Tibial nerve (tissue), 4 donors: ENCODE results near the gene FOXF1. TPM values are rescaled to one million over a fixed set of nuclear protein-coding genes. Genes with fewer than 3 reads are reported as not detected.

ENCODE experiments used
- DNase-seq, 2 donors: peaks; one replicate each; pipeline ENCODE4 v3.0.0-alpha.2; 2019; ENCODE audit warnings: low spot score in 2 of 2
- H3K27ac ChIP-seq, 4 donors: fragments of 200-600 bp; sonication (generic) in 3 of 4; one replicate each; pipeline ENCODE4 v1.5.1; 2017 to 2019; ENCODE audit warnings: mild to moderate bottlenecking in 1 of 4
- H3K27me3 ChIP-seq, 2 donors: fragments of 200-600 bp; sonication (generic) in 1 of 2; one replicate each; pipeline versions ENCODE4 v1.5.1 to v1.6.0; 2017 to 2019
- H3K36me3 ChIP-seq, 3 donors: fragments of 200-600 bp; sonication (generic); one replicate each; pipeline ENCODE4 v1.5.1; 2018 to 2019
- H3K4me1 ChIP-seq, 4 donors: fragments of 200-600 bp; sonication (generic) in 3 of 4; one replicate each; pipeline ENCODE4 v1.5.1; 2017 to 2019
- H3K4me3 ChIP-seq, 4 donors: fragments of 200-600 bp; sonication (generic) in 3 of 4; one replicate each; pipeline ENCODE4 v1.5.1; 2017 to 2019; ENCODE audit warnings: mild to moderate bottlenecking in 1 of 4, moderate library complexity in 1 of 4
- H3K9me3 ChIP-seq, 4 donors: fragments of 200-600 bp; sonication (generic) in 3 of 4; one replicate each; pipeline ENCODE4 v1.5.1; 2017 to 2019
- CTCF ChIP-seq, 5 experiments: fragments of 200-600 bp in 3 of 5; fragments of 450-650 bp in 2 of 5; sonication (generic) in 3 of 5; IDR thresholded peaks; one replicate each; pipeline ENCODE4 v1.5.1; 2016 to 2019; ENCODE audit warnings: antibody characterized with exemption in 5 of 5, mild to moderate bottlenecking in 3 of 5, moderate library complexity in 2 of 5
- EP300 ChIP-seq, 2 donors: sonication (generic); formaldehyde crosslinking; IDR thresholded peaks; one replicate each; pipeline ENCODE4 v1.6.1; 2017; ENCODE audit warnings: antibody characterized with exemption in 2 of 2, mild to moderate bottlenecking in 1 of 2
- POLR2A ChIP-seq, 2 donors: fragments of 450-650 bp; IDR thresholded peaks; one replicate each; pipeline ENCODE4 v1.6.1; 2017; ENCODE audit warnings: antibody characterized with exemption in 2 of 2, mild to moderate bottlenecking in 2 of 2, moderate library complexity in 2 of 2
- WGBS, 2 donors: methylation state at CpG; one replicate each; pipeline ENCODE4 v1.1.5; 2018; 5-methylcytosine and 5-hydroxymethylcytosine counted together
- total RNA-seq, 4 donors: library from RNA; depleted of rRNA; stranded (reverse); fragments of >200 nt; gene quantifications; one replicate each; pipeline ENCODE4 v1.1.0, GENCODE V29; 2016

The FOXF1 gene
- total RNA-seq, 4 donors from 2014 or later, result 0.21 TPM; not detected in 3

GRCh38 chr16:86549076-86549892 lies 39.0 kb downstream of the FOXF1 start:
- H3K4me3 ChIP-seq, result no peak overlapping the region
- DNase-seq, result no peak
- peaks cover 0 to 23% (median 3%) of the 10 kb centered on the region in 4 donors for H3K4me1 ChIP-seq
- no peaks in the 10 kb centered on the region for H3K9me3 ChIP-seq
- no peaks in the 10 kb centered on the region for H3K27me3 ChIP-seq
- H3K36me3 ChIP-seq, result peaks cover 0 to 86% (median 0%) of the 10 kb centered on the region in 3 donors
- 81% methylated on average over 7 of the region's 8 CpGs for WGBS, 2 donors
- no peak for TF ChIP-seq EP300 (IDR thresholded peaks at IDR 0.05)
- no peak for TF ChIP-seq CTCF (IDR thresholded peaks at IDR 0.05)
- no peak for TF ChIP-seq POLR2A (IDR thresholded peaks at IDR 0.05)
- no peak overlapping the region for H3K27ac ChIP-seq

GRCh38 chr16:86549893-86550190 lies 39.5 kb downstream of the FOXF1 start:
- Histone ChIP-seq H3K27me3 (no peaks in the 10 kb centered on the region), H3K36me3 (peaks cover 0 to 80% (median 0%) of the 10 kb centered on the region in 3 donors), H3K4me3 (no peak overlapping the region), H3K4me1 (peaks cover 0 to 28% (median 5%) of the 10 kb centered on the region in 4 donors), H3K9me3 (no peaks in the 10 kb centered on the region), H3K27ac (no peak overlapping the region)
- WGBS, 2 donors, result 90 to 93% methylated on average over 4 to 7 of the region's 7 CpGs
- TF ChIP-seq POLR2A (IDR thresholded peaks at IDR 0.05) (no peak), EP300 (IDR thresholded peaks at IDR 0.05) (no peak), CTCF (IDR thresholded peaks at IDR 0.05) (no peak)
- no peak for DNase-seq

GRCh38 chr16:86550281-86550680 lies 40.0 kb downstream of the FOXF1 start:
- Histone ChIP-seq H3K27ac (no peak overlapping the region), H3K4me1 (peaks cover 0 to 28% (median 5%) of the 10 kb centered on the region in 4 donors), H3K36me3 (peaks cover 0 to 76% (median 0%) of the 10 kb centered on the region in 3 donors), H3K9me3 (no peaks in the 10 kb centered on the region), H3K27me3 (no peaks in the 10 kb centered on the region), H3K4me3 (no peak overlapping the region)
- no peak for DNase-seq
- WGBS, 2 donors, result 94 to 96% methylated on average over 4 to 5 of the region's 5 CpGs
- TF ChIP-seq POLR2A (IDR thresholded peaks at IDR 0.05), result no peak
- no peak for TF ChIP-seq CTCF (IDR thresholded peaks at IDR 0.05)
- no peak for TF ChIP-seq EP300 (IDR thresholded peaks at IDR 0.05)

GRCh38 chr16:86553356-86553755 lies 43.0 kb downstream of the FOXF1 start:
- no peak for DNase-seq
- Histone ChIP-seq H3K27me3 (no peaks in the 10 kb centered on the region), H3K4me3 (no peak overlapping the region), H3K9me3 (no peaks in the 10 kb centered on the region), H3K27ac (no peak overlapping the region), H3K4me1 (peaks cover 0 to 31% (median 11%) of the 10 kb centered on the region in 4 donors), H3K36me3 (peaks cover 0 to 46% (median 0%) of the 10 kb centered on the region in 3 donors)
- 96 to 97% methylated on average over 19 of the region's 22 CpGs for WGBS, 2 donors
- TF ChIP-seq CTCF (IDR thresholded peaks at IDR 0.05) (no peak), POLR2A (IDR thresholded peaks at IDR 0.05) (no peak), EP300 (IDR thresholded peaks at IDR 0.05) (no peak)

GRCh38 chr16:86554599-86554916 lies 44.2 kb downstream of the FOXF1 start:
- DNase-seq, result no peak
- Histone ChIP-seq H3K4me3 (peak overlapping the region; percentile 86 to 98 (median 95)), H3K36me3 (peaks cover 0 to 36% (median 0%) of the 10 kb centered on the region in 3 donors), H3K9me3 (no peaks in the 10 kb centered on the region), H3K27me3 (peaks cover 0 to 4% of the 10 kb centered on the region in 2 donors), H3K27ac (peak overlapping the region; percentile 93 to 95 (median 94)), H3K4me1 (peaks cover 0 to 31% (median 11%) of the 10 kb centered on the region in 4 donors)
- TF ChIP-seq POLR2A (IDR thresholded peaks at IDR 0.05), result no peak
- no peak for TF ChIP-seq CTCF (IDR thresholded peaks at IDR 0.05)
- no peak for TF ChIP-seq EP300 (IDR thresholded peaks at IDR 0.05)
- 5 to 6% methylated on average over 10 of the region's 10 CpGs for WGBS, 2 donors
